Lung microvascular endothelial cell (primary cell): ENCODE results near the gene LRRC26. TPM values are rescaled to one million over a fixed set of nuclear protein-coding genes. Genes with fewer than 3 reads are reported as not detected.

ENCODE experiments used
- DNase-seq, 2 donors: peaks; one replicate each; pipeline versions ENCODE4 v3.0.0 to v3.0.0-alpha.2; 2010; ENCODE audit warnings: low read depth in 2 of 2
- total RNA-seq: library from RNA; depleted of rRNA; stranded (reverse); fragments of >200 nt; gene quantifications from 2 replicates; pipeline ENCODE4 v1.2.1, GENCODE V29; 2014

Gene LRRC26
- not detected in 2 replicates for total RNA-seq

DNA sequence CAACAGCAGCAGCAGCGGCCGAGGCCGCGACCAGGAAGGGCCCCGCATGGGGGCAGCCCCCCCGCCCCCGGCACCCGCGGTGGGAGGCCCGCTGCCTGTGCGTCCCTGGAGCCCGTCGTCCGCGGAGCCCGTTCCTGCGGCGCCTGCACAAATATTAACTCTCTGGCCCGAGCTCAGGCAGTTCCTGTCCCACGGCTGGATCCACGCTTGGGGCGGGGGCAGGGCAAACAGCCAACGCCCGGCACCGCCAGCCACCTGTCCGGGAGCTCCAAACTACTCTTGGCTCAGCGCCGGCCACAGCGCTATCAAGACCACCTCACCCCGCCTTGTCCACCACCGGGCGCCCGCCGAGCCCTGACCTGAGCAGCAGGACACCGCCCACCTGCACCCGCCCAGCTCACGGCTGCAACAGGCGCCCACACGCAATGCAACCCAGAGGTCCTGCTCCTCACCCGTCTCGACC, at the start of gene LRRC26:
LRRC26 (minus strand) TSS at position 156 of the 463 bp plus-strand sequence; CDS start at position 48, 108 bp downstream.
- DNase-seq: no peak

DNA sequence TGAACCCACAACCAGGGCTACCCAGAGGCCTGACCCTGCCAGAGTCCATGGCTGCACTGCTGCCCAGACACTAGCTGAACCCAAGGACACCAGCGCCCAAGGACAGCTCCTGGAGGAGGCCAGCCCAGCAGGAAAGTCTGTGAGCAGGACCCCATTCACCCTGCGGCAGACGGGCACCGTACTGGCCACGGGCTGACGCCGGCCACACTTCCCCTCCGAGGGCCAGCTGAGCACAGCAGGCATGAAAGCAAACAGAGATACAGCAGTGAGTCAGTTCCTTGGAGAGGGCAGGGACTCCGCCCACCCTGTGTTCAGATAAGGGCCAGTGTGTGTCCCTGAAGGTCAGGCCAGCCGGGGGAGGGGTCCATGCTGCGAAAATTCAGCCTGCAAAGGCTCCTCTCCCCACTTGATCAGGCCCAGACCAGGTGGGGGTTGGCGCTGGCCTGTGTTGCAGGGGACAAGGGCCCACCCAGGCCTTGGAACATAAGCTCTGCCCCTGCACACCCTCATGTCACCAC, 49.0 kb upstream of the LRRC26 start:
- peak in 1 of 2 donors; percentile 46 for DNase-seq

GRCh38 chr9:137218212-137218753, 48.4 kb upstream of the LRRC26 start:
- no peak for DNase-seq

DNA sequence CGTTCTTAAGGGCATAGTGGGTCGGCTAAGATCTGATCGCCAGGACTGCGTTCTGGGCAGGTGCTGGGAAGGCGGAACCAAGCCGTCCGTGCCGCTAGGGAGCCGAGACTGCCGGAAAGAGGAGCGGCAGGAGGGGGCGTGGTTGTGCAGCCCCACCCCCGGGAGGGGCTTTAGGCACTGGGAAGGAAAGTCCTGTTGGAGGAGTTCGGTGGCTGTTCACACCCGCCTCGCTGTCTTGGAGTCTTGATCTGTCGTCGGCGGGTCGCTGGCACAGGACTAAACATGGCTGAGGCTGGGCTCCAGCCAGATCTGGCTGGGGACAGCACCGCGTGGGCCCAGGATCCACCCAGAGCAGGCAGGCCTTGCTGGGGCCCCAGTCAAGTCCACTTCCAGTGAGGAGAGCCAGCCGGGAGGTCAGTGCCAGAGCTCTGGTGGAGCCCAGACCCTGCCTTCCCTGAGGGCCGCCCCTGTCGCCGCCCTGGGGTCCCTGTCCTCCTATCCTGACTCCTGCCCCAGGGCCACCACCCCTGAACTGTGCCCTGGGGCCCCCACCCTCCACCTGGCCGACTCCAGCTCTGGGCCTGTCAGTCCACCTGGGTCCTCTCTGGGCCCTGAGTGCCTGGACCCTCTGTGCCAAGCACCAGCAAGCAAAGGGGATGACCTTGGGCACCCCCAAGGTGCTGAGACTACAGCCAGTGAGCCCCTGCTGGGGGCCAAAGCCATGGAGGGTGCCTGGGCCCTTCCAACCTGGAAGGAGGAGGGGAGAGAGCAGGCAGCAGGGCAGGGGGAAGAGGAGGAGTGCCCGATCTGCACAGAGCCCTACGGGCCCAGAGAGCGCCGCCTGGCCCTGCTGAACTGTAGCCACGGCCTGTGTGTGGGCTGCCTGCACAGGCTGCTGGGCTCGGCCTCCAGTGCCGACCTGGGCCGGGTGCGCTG, 47.7 kb upstream of the LRRC26 start:
- DNase-seq: no peak

- DNase-seq: no peak
These were observed 46.5 kb upstream of the LRRC26 start for GRCh38 chr9:137216188-137216965.

DNA sequence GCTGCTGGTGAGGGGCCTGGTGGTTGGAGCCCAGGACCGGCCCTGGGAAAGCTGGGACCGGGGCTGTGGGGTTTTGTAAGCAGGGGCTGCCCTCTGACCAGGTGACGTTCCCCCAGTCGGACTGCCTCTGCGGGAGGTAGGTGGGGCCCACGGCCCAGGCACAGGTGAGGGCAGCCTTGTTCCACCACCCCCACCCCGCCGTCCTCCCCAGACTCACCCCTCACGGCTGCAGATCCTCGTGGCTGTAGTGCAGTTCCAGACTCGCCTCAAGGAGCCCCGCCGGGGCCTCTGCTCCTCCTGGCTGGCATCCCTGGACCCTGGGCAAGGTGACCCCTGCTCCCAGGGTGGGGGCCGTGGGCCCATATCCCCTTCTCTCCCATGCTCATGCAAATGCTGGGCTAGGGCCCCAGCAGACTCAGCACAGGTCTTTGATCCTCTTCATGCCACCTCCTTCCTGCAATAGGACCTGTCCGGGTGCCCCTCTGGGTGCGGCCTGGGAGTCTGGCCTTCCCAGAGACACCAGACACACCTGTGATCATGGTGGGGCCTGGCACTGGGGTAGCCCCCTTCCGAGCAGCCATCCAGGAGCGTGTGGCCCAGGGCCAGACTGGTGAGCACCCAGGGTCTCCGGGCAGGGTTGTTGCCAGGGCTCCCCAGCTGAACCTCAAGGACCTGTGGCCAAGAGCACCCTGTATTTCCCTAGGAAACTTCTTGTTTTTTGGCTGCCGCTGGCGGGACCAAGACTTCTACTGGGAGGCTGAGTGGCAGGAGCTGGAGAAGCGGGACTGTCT, 45.5 kb upstream of the LRRC26 start:
- no peak for DNase-seq

- DNase-seq: no peak
These were observed 44.8 kb upstream of the LRRC26 start for GRCh38 chr9:137214620-137215019.

- DNase-seq: no peak
These were observed 43.6 kb upstream of the LRRC26 start for GRCh38 chr9:137213160-137214060.

GRCh38 chr9:137212520-137212919, 42.7 kb upstream of the LRRC26 start:
- no peak for DNase-seq

- no peak for DNase-seq
These were observed 41.7 kb upstream of the LRRC26 start for GRCh38 chr9:137211532-137211931.

GRCh38 chr9:137206602-137207001, 36.8 kb upstream of the LRRC26 start:
- no peak for DNase-seq

DNA sequence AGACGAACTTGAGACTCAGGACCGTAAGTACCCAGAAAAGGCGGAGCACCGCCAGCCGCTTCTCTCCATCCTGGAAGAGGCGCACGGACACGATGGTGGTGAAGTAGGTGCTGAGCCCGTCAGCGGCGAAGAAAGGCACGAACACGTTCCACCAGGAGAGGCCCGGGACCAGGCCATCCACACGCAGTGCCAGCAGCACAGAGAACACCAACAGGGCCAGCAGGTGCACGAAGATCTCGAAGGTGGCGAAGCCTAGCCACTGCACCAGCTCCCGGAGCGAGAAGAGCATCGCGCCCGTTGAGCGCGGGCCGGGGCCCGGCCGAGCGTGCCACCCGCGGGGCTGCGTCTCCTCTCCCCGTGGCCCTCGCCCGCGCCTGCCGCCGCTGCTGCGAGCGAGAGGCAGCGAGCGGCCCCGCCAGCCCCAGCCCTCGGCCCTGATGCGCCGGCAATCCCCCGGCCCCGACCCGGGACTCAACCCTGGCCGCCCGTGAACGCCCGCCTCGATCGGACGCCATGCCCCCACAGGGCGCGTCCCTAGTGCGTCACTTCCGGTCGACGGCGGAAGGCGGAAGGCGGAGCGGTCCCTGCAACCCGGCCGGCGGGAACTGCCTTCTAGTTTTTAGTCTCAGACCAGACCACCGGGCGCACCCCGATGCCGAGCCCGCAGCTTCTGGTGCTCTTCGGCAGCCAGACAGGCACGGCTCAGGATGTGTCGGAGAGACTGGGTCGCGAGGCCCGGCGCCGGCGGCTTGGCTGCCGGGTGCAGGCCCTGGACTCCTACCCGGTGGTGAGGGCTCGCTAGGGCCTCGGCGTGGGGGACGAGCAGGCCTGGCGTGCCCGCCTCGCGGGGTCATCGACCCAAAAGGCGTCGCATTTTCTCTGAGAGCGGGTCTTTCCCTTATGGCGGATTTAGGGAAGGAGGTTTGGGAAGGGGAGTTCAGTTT, 35.5 kb upstream of the LRRC26 start, which contains the start of the genes NDOR1 and TMEM203:
NDOR1 (plus strand) TSS at position 575 of the 944 bp plus-strand sequence; CDS start at position 653, 78 bp downstream.
TMEM203 (minus strand) TSS at position 523 of the 944 bp plus-strand sequence; CDS start at position 289, 234 bp downstream.
- DNase-seq: peak; percentile 86 to 92

DNA sequence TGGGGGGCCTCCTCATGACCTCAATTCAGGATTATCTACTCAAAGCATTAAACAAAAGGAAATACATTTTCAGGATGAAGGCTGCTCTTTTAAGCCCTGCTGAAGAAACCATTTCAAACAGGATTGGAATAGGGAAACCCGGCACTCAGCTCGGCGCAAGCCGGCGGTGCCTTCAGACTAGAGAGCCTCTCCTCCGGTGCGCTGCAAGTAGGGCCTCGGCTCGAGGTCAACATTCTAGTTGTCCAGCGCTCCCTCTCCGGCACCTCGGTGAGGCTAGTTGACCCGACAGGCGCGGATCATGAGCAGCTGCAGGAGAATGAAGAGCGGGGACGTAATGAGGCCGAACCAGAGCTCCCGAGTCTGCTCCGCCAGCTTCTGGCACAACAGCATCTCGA, 34.9 kb upstream of the LRRC26 start:
- no peak for DNase-seq

- DNase-seq: no peak
These were observed 33.1 kb upstream of the LRRC26 start for GRCh38 chr9:137202966-137203365.

DNA sequence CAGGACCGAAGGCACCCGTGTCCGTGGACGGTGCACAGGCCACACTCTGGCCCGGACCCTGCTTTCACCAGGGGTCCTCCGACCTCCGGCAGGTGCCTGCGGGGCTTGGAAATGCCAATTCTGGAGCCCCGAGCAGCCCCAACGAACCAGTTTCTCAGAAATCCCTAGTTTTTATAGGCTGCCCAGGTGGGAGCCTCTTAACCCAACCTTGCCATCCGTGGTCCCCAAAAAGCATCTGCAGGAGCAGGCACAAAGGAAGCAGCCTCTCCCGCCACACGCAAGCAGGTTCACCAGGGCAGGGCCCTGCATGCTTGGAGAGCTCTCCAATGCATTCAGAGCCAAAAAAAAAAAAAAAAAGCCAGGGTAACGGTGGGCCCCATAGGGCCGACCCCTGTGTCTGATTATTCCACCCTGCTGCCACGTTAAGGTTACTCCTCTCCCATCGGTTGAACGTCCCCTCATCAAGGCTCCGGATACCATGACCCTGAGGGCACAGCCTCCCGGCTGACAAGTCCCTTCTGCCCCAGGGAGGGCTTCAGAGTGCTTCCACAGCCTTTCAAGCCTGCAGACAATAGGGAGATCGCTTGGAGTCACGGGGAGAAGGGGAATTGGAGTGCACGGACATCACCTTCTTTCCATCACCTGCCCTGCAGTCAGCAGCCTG, 31.5 kb upstream of the LRRC26 start:
- DNase-seq: no peak

- peak; percentile 99 for DNase-seq
These were observed 30.7 kb upstream of the LRRC26 start, which contains the start of gene TPRN for GRCh38 chr9:137200311-137201204. TPRN (minus strand) TSS chr9:137200741; CDS start chr9:137200711, 30 bp downstream.
